Transverse colon (tissue), 4 donors: ENCODE data around the gene UMPS.

Experiments used
- POLR2A ChIP-seq: fragments of 450-650 bp; IDR thresholded peaks from one replicate; pipeline ENCODE4 v1.6.1; 2016; ENCODE audit warnings: antibody characterized with exemption, mild to moderate bottlenecking, moderate library complexity
- POLR2AphosphoS5 ChIP-seq, 3 donors: sonication (generic); formaldehyde crosslinking; IDR thresholded peaks; one replicate each; pipeline ENCODE4 v1.6.1; 2016; ENCODE audit warnings: antibody characterized with exemption in 3 of 3
- TF ChIP-seq, protein P1 (sequence below), 5 experiments: fragments of 200-600 bp in 3 of 5; fragments of 450-650 bp in 2 of 5; sonication (generic) in 3 of 5; IDR thresholded peaks; 1 replicate in 2 of 5; 2 replicates in 3 of 5; pipeline ENCODE4 v1.5.1; 2016 to 2017; ENCODE audit warnings: antibody characterized with exemption in 5 of 5, inconsistent platforms in 3 of 5, mild to moderate bottlenecking in 2 of 5, moderate library complexity in 1 of 5

DNA sequence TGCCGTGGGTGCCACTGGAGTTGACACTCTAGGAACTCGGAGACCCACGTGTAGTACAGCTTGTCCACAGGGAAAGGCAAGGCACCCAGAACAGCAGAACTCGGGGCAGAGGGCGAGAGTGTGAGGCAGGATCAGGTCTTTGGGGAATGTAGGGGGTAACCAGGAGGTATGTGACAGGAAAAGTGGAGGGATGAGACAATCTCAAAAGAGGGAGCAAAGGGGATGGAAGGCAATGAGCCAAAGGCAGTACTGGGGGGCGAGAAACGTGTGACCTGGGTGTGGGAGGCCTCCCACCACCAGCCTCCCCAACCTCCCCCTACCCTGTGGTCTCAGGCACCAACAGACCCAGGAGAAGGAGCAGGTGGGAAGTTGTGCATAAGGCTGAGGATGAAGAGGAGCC is 48.9 kb downstream of the UMPS start:
- TF ChIP-seq POLR2AphosphoS5 (IDR thresholded peaks at IDR 0.05): no peak
- TF ChIP-seq, protein P1, sequence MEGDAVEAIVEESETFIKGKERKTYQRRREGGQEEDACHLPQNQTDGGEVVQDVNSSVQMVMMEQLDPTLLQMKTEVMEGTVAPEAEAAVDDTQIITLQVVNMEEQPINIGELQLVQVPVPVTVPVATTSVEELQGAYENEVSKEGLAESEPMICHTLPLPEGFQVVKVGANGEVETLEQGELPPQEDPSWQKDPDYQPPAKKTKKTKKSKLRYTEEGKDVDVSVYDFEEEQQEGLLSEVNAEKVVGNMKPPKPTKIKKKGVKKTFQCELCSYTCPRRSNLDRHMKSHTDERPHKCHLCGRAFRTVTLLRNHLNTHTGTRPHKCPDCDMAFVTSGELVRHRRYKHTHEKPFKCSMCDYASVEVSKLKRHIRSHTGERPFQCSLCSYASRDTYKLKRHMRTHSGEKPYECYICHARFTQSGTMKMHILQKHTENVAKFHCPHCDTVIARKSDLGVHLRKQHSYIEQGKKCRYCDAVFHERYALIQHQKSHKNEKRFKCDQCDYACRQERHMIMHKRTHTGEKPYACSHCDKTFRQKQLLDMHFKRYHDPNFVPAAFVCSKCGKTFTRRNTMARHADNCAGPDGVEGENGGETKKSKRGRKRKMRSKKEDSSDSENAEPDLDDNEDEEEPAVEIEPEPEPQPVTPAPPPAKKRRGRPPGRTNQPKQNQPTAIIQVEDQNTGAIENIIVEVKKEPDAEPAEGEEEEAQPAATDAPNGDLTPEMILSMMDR (IDR thresholded peaks at IDR 0.05): no peak
- TF ChIP-seq POLR2A: no peak
